Stimulated activated naive B cell treated with anti-CD40 and anti-IgM and Interleukin-4, amounts not matched to agents 10 μg/mL and 1 μg/mL and 100 μg/mL, for 72 hours (primary cell): ENCODE measurements around the gene TIGIT.

Experiments
- ATAC-seq, 2 donors: fragments of 150-1000 bp; cut with Tn5 transposase; replicated peaks; 2 replicates each; pipeline ENCODE4 v1.10.0; 2021; ENCODE audit warnings: moderate library complexity in 1 of 2
- DNase-seq: peaks from one replicate; pipeline ENCODE4 v3.0.0; 2021
- H3K27ac Mint-ChIP-seq: one replicate; pipeline ENCODE4 v1.8.0; 2022; ENCODE audit warnings: mild to moderate bottlenecking, mixed read lengths
- H3K27me3 Mint-ChIP-seq, 2 donors: one replicate each; pipeline ENCODE4 v1.8.0; 2022; ENCODE audit warnings: mixed read lengths in 2 of 2
- H3K36me3 Mint-ChIP-seq, 2 donors: one replicate each; pipeline ENCODE4 v1.8.0; 2022; ENCODE audit warnings: mixed read lengths in 2 of 2, mild to moderate bottlenecking in 1 of 2
- H3K4me1 Mint-ChIP-seq, 2 donors: one replicate each; pipeline ENCODE4 v1.8.0; 2022; ENCODE audit warnings: mixed read lengths in 2 of 2, mild to moderate bottlenecking in 1 of 2
- H3K4me3 Mint-ChIP-seq, 2 donors: one replicate each; pipeline ENCODE4 v1.8.0; 2022; ENCODE audit warnings: mild to moderate bottlenecking in 2 of 2, mixed read lengths in 2 of 2, moderate library complexity in 1 of 2
- H3K9me3 Mint-ChIP-seq, 2 donors: one replicate each; pipeline ENCODE4 v1.8.0; 2022; ENCODE audit warnings: mixed read lengths in 2 of 2, mild to moderate bottlenecking in 1 of 2

Gene TIGIT

GRCh38 chr3:114350690-114351089, 56.9 kb downstream of the TIGIT start:
- no peak for ATAC-seq
- no peak for DNase-seq
- H3K27me3 Mint-ChIP-seq, result no peaks in the 10 kb centered on the region
- peaks cover 4 to 32% of the 10 kb centered on the region in 2 donors for H3K36me3 Mint-ChIP-seq
- no peak overlapping the region for H3K4me3 Mint-ChIP-seq
- H3K4me1 Mint-ChIP-seq, result peaks cover 2 to 7% of the 10 kb centered on the region in 2 donors
- no peaks in the 10 kb centered on the region for H3K9me3 Mint-ChIP-seq
- no peak overlapping the region for H3K27ac Mint-ChIP-seq

- Mint-ChIP-seq H3K9me3 (no peaks in the 10 kb centered on the region), H3K27ac (peak overlapping the region; percentile 20), H3K4me1 (peaks cover 0 to 1% of the 10 kb centered on the region in 2 donors), H3K36me3 (peaks cover 4 to 30% of the 10 kb centered on the region in 2 donors), H3K4me3 (no peak overlapping the region), H3K27me3 (no peaks in the 10 kb centered on the region)
- ATAC-seq (no peak), DNase-seq (no peak)
Observed at GRCh38 chr3:114351123-114351821, 57.4 kb downstream of the TIGIT start.

GRCh38 chr3:114351822-114352145, 58.0 kb downstream of the TIGIT start:
- ATAC-seq (no peak), DNase-seq (no peak)
- H3K36me3 Mint-ChIP-seq, result peaks cover 4 to 30% of the 10 kb centered on the region in 2 donors
- H3K27me3 Mint-ChIP-seq, result no peaks in the 10 kb centered on the region
- no peak overlapping the region for H3K4me3 Mint-ChIP-seq
- H3K9me3 Mint-ChIP-seq, result no peaks in the 10 kb centered on the region
- H3K4me1 Mint-ChIP-seq, result no peaks in the 10 kb centered on the region
- H3K27ac Mint-ChIP-seq, result no peak overlapping the region

GRCh38 chr3:114355653-114356052, 61.8 kb downstream of the TIGIT start:
- Mint-ChIP-seq H3K36me3 (peaks cover 2 to 15% of the 10 kb centered on the region in 2 donors), H3K9me3 (no peaks in the 10 kb centered on the region), H3K27me3 (no peaks in the 10 kb centered on the region), H3K4me3 (no peak overlapping the region), H3K27ac (no peak overlapping the region), H3K4me1 (no peaks in the 10 kb centered on the region)
- ATAC-seq (no peak), DNase-seq (no peak)

- Mint-ChIP-seq H3K27me3 (no peaks in the 10 kb centered on the region), H3K27ac (no peak overlapping the region), H3K36me3 (peaks cover 0 to 12% of the 10 kb centered on the region in 2 donors), H3K4me3 (no peak overlapping the region), H3K9me3 (no peaks in the 10 kb centered on the region), H3K4me1 (no peaks in the 10 kb centered on the region)
- ATAC-seq (no peak), DNase-seq (no peak)
Observed at GRCh38 chr3:114356066-114356465, 62.2 kb downstream of the TIGIT start.

GRCh38 chr3:114356525-114356924, 62.7 kb downstream of the TIGIT start:
- Mint-ChIP-seq H3K9me3 (no peaks in the 10 kb centered on the region), H3K4me1 (peaks cover 1 to 5% of the 10 kb centered on the region in 2 donors), H3K27me3 (no peaks in the 10 kb centered on the region), H3K27ac (no peak overlapping the region), H3K36me3 (peaks cover 0 to 7% of the 10 kb centered on the region in 2 donors), H3K4me3 (no peak overlapping the region)
- ATAC-seq, result no peak
- no peak for DNase-seq
